HG02870 (cell line): Measurements from ENCODE around the gene NFIX.
"Not testable (repeated sequence)": the region's sequence is repeated elsewhere in the genome, so short reads cannot be mapped to it uniquely, and the experiment has no call there.

Experiments used
- ATAC-seq: cut with Tn5 transposase; IDR thresholded peaks from one replicate; pipeline ENCODE4 v1.9.1; 2021; ENCODE audit warnings: mild to moderate bottlenecking, moderate library complexity; ENCODE audit not compliant: unreplicated experiment

Gene NFIX

GRCh38 chr19:12957389-12957952 lies 37.8 kb upstream of the NFIX start:
- ATAC-seq: not testable (repeated sequence)

- ATAC-seq: no peak
Observed at GRCh38 chr19:12959481-12959880, 35.8 kb upstream of the NFIX start.

GRCh38 chr19:12965017-12965811 lies 30.1 kb upstream of the NFIX start:
- ATAC-seq: no peak

DNA sequence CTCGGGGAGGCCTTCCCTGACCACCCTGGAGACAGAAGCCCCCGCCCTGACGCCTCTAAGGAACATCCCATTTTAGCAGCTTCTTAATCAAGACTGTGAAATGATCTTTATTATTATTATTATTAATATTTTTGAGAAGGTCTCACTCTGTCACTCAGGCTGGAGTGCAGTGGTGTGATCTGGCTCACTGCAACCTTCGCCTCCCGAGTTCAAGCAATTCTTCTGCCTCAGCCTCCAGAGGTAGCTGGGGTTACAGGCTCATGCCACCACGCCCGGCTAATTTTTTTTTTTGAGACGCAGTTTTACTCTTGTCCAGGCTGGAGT lies 29.5 kb upstream of the NFIX start:
- ATAC-seq: no peak

- ATAC-seq: no peak
Observed at GRCh38 chr19:12967907-12968306, 27.4 kb upstream of the NFIX start.

- no peak for ATAC-seq
Observed at GRCh38 chr19:12969292-12969988, 25.8 kb upstream of the NFIX start, which contains the start of gene DAND5. Gene DAND5 (plus strand): TSS chr19:12969576. CDS start chr19:12969661, 85 bp downstream.

DNA sequence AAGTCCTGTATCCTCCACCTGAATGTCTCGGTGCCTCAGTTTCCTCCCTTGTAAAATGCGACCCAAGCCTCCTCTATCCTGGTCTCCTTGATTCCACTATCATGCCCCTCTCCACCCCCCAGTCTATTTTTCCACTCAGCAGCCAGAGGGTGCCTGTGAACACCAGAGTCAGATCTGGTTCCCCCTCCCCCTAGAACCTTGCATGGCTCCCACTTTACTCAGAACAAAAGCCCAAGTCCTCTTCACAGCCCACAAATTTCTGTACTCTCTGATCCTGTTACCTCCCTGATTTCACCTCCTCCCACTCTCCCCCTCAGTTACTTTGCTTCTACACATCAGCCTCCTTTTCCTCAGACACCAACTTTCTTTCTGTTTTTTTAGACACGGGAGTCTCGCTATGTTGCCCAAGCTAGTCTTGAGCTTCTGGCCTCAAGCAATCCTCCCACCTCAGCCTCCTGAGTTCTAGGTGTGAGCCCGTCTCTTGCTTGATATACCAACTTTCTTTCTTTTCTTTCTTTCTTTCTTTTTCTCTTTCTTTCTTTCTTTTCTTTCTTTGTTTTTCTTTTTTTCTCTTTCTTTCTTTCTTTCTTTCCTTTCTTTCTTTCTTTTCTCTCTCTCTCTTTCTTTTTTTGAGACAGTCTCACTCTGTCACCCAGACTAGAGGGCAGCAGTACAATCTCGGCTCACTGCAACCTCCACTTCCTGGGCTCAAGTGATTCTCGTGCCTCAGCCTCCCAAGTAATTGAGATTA lies 25.0 kb upstream of the NFIX start:
- no peak for ATAC-seq

- ATAC-seq: no peak
Observed at GRCh38 chr19:12973236-12973635, 22.0 kb upstream of the NFIX start.

DNA sequence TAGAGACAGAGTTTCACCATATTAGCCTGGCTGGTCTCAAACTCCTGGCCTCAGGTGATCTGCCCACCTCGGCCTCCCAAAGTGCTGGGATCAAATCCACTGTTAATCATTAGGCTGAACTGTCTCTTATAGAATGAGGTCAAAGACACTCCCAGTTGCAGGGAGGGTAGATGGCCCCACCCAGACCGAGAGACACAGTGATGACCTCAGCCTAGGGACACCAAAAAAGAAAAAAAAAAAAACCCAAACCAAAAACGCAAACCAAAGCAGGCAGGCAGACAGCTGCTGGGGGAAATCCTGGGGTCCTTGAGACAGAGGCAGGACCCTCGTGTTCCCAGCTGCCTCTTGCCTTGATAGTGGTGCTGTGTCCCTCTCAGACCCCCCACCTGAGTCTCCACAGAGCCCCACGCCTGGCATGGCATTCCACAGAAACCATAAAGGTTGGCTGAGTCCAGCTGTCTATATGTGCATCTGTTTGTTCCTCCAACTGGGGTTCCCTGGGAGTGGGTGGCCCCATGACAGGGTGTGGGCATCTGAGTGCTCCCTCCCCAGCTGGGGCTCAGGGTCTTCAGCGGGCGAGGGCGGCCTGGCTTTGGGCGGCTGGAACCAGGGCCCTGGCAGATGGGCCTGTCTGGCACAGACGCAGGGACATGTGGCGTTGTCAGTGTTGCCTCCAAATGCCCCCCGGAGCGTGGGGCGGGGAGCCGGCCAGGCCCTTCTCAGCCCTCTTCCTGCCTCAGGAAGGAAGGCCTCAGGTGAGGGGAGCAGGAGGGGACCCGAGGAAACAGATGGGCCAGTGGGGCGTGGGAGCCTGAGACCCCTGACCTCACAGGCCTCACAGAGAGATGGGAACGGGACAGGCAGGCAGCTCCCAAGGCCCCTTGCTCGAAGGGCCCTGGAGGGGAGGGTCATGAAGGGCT lies 20.7 kb upstream of the NFIX start:
- no peak for ATAC-seq

GRCh38 chr19:12975221-12975741 lies 20.0 kb upstream of the NFIX start:
- ATAC-seq: no peak

GRCh38 chr19:12976109-12976508 lies 19.2 kb upstream of the NFIX start:
- not testable (repeated sequence) for ATAC-seq

- no peak for ATAC-seq
Observed at GRCh38 chr19:12979974-12980373, 15.3 kb upstream of the NFIX start.

DNA sequence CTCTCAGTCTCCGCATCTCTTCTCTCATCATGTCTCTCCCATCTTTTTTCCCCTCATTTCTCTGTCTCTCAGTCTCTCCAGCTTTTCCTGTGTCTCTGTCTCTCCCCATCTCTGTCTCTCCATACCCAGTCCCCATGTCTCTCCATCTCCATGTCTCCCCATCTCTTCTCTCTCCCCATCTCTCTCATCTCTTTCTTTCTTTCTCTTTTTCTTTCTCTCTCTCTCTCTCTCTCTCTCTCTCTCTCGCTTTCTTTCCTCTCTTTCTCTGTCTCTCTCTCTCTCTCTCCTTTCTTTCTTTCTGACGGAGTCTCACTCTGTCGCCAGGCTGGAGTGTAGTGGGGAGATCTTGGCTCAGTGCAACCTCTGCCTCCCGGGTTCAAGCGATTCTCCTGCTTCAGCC lies 12.6 kb upstream of the NFIX start:
- no peak for ATAC-seq

DNA sequence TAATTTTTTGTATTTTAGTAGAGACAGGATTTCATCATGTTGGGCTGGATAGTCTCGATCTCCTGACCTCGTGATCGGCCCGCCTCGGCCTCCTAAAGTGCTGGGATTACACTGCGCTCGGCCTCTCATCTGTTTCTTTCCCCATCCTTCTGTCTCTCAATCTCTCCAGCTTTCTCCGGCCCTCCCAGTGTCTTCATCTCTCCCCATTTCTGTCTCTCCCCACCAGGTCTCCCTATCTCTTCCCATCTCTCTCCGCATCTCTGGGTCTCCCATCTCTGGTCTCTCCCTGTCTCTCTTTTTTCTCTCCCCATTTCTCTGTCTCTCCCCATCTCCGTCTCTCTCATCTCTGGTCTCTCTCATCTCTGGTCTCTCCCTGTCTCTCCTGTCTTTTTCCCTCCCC lies 12.2 kb upstream of the NFIX start:
- no peak for ATAC-seq

- no peak for ATAC-seq
Observed at GRCh38 chr19:12983542-12984142, 11.6 kb upstream of the NFIX start.

DNA sequence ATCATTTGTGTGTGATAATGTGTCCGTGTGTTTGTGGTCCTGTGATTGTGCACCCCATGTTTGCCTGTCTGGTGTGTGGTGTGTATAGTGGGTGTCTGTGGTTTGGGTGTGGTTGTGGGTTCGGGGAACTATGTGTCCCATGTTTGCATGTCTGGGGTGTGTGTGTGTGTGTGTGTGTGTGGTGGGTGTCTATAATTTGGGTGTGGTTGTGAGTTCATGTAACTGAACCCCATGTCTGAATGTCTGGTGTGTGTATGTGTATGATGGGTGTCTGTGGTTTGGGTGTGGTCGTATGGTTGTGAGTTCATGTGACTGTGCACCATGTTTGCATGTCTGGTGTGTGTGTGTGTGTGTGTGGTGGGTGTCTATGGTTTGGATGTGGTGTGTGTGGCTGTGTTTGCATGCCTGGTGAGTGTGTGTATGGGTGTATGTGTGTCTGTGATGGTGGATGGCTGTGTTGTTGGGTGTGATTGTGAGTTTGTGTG lies 11.1 kb upstream of the NFIX start:
- ATAC-seq: no peak

DNA sequence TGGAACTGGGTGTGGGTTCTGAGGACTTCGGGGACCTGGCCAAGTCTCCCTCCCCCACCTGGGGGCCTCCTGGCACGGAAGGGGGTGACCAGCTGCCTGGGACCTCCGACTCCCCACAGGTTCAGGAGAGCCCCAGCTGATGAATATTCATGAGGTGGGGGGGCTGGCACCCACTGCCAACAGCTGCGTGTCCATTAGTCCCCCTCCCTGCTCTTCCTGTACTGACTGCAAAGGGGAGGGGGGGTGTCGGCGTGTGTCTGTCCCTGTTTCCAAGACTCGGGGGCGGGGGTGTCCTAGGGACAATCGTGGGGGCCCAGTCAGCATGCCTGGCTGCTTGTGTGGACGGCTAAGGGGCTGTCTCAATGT lies 10.6 kb upstream of the NFIX start:
- ATAC-seq: no peak

DNA sequence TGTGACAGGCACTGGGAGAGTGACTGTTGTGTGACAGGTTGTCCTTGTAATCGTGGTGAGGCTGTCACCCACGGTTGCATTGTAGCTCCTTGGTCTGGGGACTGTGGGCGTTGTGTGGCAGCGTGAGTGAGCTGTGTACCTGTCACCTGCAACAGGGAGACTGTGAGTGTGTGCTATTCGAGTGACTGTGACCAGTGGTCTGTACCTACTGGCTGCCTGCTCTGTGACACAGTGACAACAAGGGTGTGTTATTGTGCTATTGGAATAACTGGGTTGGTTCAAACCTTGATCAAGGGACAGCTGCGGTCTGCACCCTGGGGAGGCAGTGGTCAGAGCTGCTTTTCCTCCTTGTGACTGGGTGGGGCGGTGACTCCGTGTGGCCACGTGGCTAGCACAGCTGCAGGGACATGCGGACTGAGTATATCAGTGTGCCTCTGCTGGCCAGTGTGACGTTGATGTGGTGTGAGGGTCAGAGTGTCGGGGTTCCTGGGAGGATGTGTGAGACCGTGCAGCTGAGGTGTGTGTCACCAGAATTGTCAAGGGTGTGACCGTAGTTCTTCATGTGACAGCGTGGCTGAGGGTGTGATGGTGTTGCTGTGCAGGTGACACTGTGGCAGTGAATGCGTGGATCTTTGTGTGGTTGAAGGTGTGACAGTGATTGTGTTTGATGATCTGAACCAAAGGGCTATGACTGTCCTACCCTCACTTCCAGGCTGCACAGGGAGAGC lies 10.1 kb upstream of the NFIX start:
- ATAC-seq: no peak

- no peak for ATAC-seq
Observed at GRCh38 chr19:12986726-12987125, 8.5 kb upstream of the NFIX start.
